HG03064 (cell line): ENCODE results near the gene LIN28B.
"Not testable (repeated sequence)": the region's sequence is repeated elsewhere in the genome, so short reads cannot be mapped to it uniquely, and the experiment has no call there.

Source experiments
- ATAC-seq: cut with Tn5 transposase; IDR thresholded peaks from one replicate; pipeline ENCODE4 v1.9.1; 2021; ENCODE audit warnings: low read depth; ENCODE audit not compliant: unreplicated experiment

LIN28B gene

GRCh38 chr6:105058846-105059245 is 101.9 kb downstream of the LIN28B start:
- ATAC-seq: no peak

GRCh38 chr6:105066233-105066632 is 109.3 kb downstream of the LIN28B start:
- ATAC-seq: no peak

GRCh38 chr6:105066836-105067235 is 109.9 kb downstream of the LIN28B start:
- ATAC-seq: no peak

- no peak for ATAC-seq
Measured at GRCh38 chr6:105067329-105067728, 110.4 kb downstream of the LIN28B start.

- no peak for ATAC-seq
Measured at GRCh38 chr6:105068407-105068806, 111.5 kb downstream of the LIN28B start.

GRCh38 chr6:105069821-105070445 is 113.0 kb downstream of the LIN28B start:
- ATAC-seq: no peak

GRCh38 chr6:105072798-105073199 is 115.9 kb downstream of the LIN28B start:
- ATAC-seq: no peak

- no peak for ATAC-seq
Measured at GRCh38 chr6:105075210-105075609, 118.3 kb downstream of the LIN28B start.

GRCh38 chr6:105076418-105076817 is 119.5 kb downstream of the LIN28B start:
- ATAC-seq: not testable (repeated sequence)

- no peak for ATAC-seq
Measured at GRCh38 chr6:105077596-105078385, 120.9 kb downstream of the LIN28B start.

GRCh38 chr6:105078386-105078708 is 121.4 kb downstream of the LIN28B start:
- no peak for ATAC-seq

GRCh38 chr6:105080279-105080678 is 123.4 kb downstream of the LIN28B start:
- ATAC-seq: no peak

- not testable (repeated sequence) for ATAC-seq
Measured at GRCh38 chr6:105081662-105082061, 124.8 kb downstream of the LIN28B start.

GRCh38 chr6:105087571-105088211 is 130.8 kb downstream of the LIN28B start:
- ATAC-seq: no peak

- no peak for ATAC-seq
Measured at GRCh38 chr6:105091140-105091829, 134.4 kb downstream of the LIN28B start.

GRCh38 chr6:105094133-105094640 is 137.3 kb downstream of the LIN28B start:
- no peak for ATAC-seq

- ATAC-seq: no peak
Measured at GRCh38 chr6:105095139-105095538, 138.2 kb downstream of the LIN28B start.

- ATAC-seq: no peak
Measured at GRCh38 chr6:105097288-105097687, 140.4 kb downstream of the LIN28B start.

- ATAC-seq: no peak
Measured at GRCh38 chr6:105099371-105099770, 142.5 kb downstream of the LIN28B start.

GRCh38 chr6:105102186-105102585 is 145.3 kb downstream of the LIN28B start:
- ATAC-seq: no peak

GRCh38 chr6:105105094-105105493 is 148.2 kb downstream of the LIN28B start:
- ATAC-seq: no peak
